Vagina (tissue), 2 donors: ENCODE results near the gene MTMR6. TPM values are rescaled to one million over a fixed set of nuclear protein-coding genes. Genes with fewer than 3 reads are reported as not detected.

Experiments
- DNase-seq, 2 donors: peaks; one replicate each; pipeline ENCODE4 v3.0.0-alpha.2; 2017; ENCODE audit errors: extremely low spot score in 2 of 2
- H3K27ac ChIP-seq: fragments of 200-600 bp; sonication (generic); one replicate; pipeline ENCODE4 v1.5.1; 2019
- H3K27me3 ChIP-seq: fragments of 200-600 bp; sonication (generic); one replicate; pipeline ENCODE4 v1.5.1; 2019
- H3K36me3 ChIP-seq, 2 donors: fragments of 200-600 bp; sonication (generic); one replicate each; pipeline ENCODE4 v1.5.1; 2017 to 2019
- H3K4me1 ChIP-seq: fragments of 200-600 bp; sonication (generic); one replicate; pipeline ENCODE4 v1.5.1; 2019
- H3K4me3 ChIP-seq, 2 donors: fragments of 200-600 bp; sonication (generic); 1 replicate in 1 of 2; 2 replicates in 1 of 2; pipeline ENCODE4 v1.5.1; 2016 to 2019
- H3K9me3 ChIP-seq: fragments of 200-600 bp; sonication (generic); one replicate; pipeline ENCODE4 v1.5.1; 2019
- CTCF ChIP-seq, 3 experiments: fragments of 450-650 bp in 2 of 3; fragments of 200-600 bp in 1 of 3; sonication (generic) in 1 of 3; IDR thresholded peaks; one replicate each; pipeline ENCODE4 v1.5.1; 2017 to 2019; ENCODE audit warnings: antibody characterized with exemption in 3 of 3, mild to moderate bottlenecking in 2 of 3, moderate library complexity in 2 of 3
- POLR2A ChIP-seq, 2 donors: fragments of 450-650 bp; IDR thresholded peaks; one replicate each; pipeline ENCODE4 v1.6.1; 2017; ENCODE audit warnings: antibody characterized with exemption in 2 of 2, mild to moderate bottlenecking in 2 of 2, moderate library complexity in 2 of 2
- POLR2AphosphoS5 ChIP-seq, 2 donors: sonication (generic); formaldehyde crosslinking; IDR thresholded peaks; one replicate each; pipeline ENCODE4 v1.9.0; 2017; ENCODE audit warnings: antibody characterized with exemption in 2 of 2, mild to moderate bottlenecking in 2 of 2, low read depth in 1 of 2; ENCODE audit not compliant: insufficient read depth in 1 of 2
- intact Hi-C: fragments of 100-400 bp; cut with DNase I; formaldehyde crosslinking; loops from one replicate; pipeline ENCODE4 v1.15.1; 2023
- total RNA-seq: library from RNA; depleted of rRNA; stranded (reverse); fragments of >200 nt; gene quantifications from one replicate; pipeline ENCODE4 v1.2.3, GENCODE V29; 2016

The MTMR6 gene
- total RNA-seq, 1 donor from 2014 or later, result 14.0 TPM

- intact Hi-C loops, result no loop called here
Measured at GRCh38 chr13:25249001-25249543, 38.2 kb downstream of the MTMR6 start.

GRCh38 chr13:25248071-25248470 lies 39.2 kb downstream of the MTMR6 start:
- intact Hi-C loops, result no loop called here
- H3K36me3 ChIP-seq, result peaks cover 0 to 10% of the 10 kb centered on the region in 2 donors
- H3K4me1 ChIP-seq, result no peaks in the 10 kb centered on the region
- no peaks in the 10 kb centered on the region for H3K9me3 ChIP-seq
- no peak overlapping the region for H3K27ac ChIP-seq
- no peak for DNase-seq
- TF ChIP-seq POLR2AphosphoS5 (IDR thresholded peaks at IDR 0.05; ENCODE audit: insufficient read depth in 1 of 2, low read depth in 1 of 2) (no peak), CTCF (IDR thresholded peaks at IDR 0.05) (no peak), POLR2A (IDR thresholded peaks at IDR 0.05) (no peak)
- no peak overlapping the region for H3K4me3 ChIP-seq
- no peaks in the 10 kb centered on the region for H3K27me3 ChIP-seq

More at GRCh38 chr13:25249001-25249543, 38.2 kb downstream of the MTMR6 start:
- no peak overlapping the region for H3K27ac ChIP-seq
- TF ChIP-seq CTCF (IDR thresholded peaks at IDR 0.05) (no peak), POLR2AphosphoS5 (IDR thresholded peaks at IDR 0.05; ENCODE audit: insufficient read depth in 1 of 2, low read depth in 1 of 2) (no peak), POLR2A (IDR thresholded peaks at IDR 0.05) (no peak)
- H3K4me3 ChIP-seq, result no peak overlapping the region
- no peaks in the 10 kb centered on the region for H3K4me1 ChIP-seq
- H3K9me3 ChIP-seq, result no peaks in the 10 kb centered on the region
- peaks cover 0 to 12% of the 10 kb centered on the region in 2 donors for H3K36me3 ChIP-seq
- no peak for DNase-seq
- no peaks in the 10 kb centered on the region for H3K27me3 ChIP-seq

- TF ChIP-seq CTCF (IDR thresholded peaks at IDR 0.05) (no peak), POLR2AphosphoS5 (IDR thresholded peaks at IDR 0.05; ENCODE audit: insufficient read depth in 1 of 2, low read depth in 1 of 2) (no peak), POLR2A (IDR thresholded peaks at IDR 0.05) (no peak)
- Histone ChIP-seq H3K4me3 (no peak overlapping the region), H3K27me3 (no peaks in the 10 kb centered on the region), H3K27ac (no peak overlapping the region), H3K9me3 (no peaks in the 10 kb centered on the region), H3K36me3 (peaks cover 0 to 8% of the 10 kb centered on the region in 2 donors), H3K4me1 (no peaks in the 10 kb centered on the region)
- no peak for DNase-seq
- intact Hi-C loops, result no loop called here
Measured at GRCh38 chr13:25247360-25247759, 39.9 kb downstream of the MTMR6 start.

- H3K27me3 ChIP-seq, result no peaks in the 10 kb centered on the region
- TF ChIP-seq CTCF (IDR thresholded peaks at IDR 0.05), result no peak
- TF ChIP-seq POLR2A (IDR thresholded peaks at IDR 0.05), result no peak
- TF ChIP-seq POLR2AphosphoS5 (IDR thresholded peaks at IDR 0.05; ENCODE audit: insufficient read depth in 1 of 2, low read depth in 1 of 2), result no peak
- intact Hi-C loops, result no loop called here
- no peak overlapping the region for H3K27ac ChIP-seq
- no peak for DNase-seq
- peaks cover 0 to 8% of the 10 kb centered on the region in 2 donors for H3K36me3 ChIP-seq
- H3K4me1 ChIP-seq, result no peaks in the 10 kb centered on the region
- H3K9me3 ChIP-seq, result no peaks in the 10 kb centered on the region
- H3K4me3 ChIP-seq, result no peak overlapping the region
Measured at GRCh38 chr13:25244123-25244522, 43.2 kb downstream of the MTMR6 start.

- Histone ChIP-seq H3K4me3 (no peak overlapping the region), H3K36me3 (peaks cover 0 to 8% of the 10 kb centered on the region in 2 donors), H3K27ac (no peak overlapping the region), H3K27me3 (no peaks in the 10 kb centered on the region), H3K4me1 (no peaks in the 10 kb centered on the region), H3K9me3 (no peaks in the 10 kb centered on the region)
- TF ChIP-seq CTCF (IDR thresholded peaks at IDR 0.05), result no peak
- no peak for TF ChIP-seq POLR2A (IDR thresholded peaks at IDR 0.05)
- no peak for TF ChIP-seq POLR2AphosphoS5 (IDR thresholded peaks at IDR 0.05; ENCODE audit: insufficient read depth in 1 of 2, low read depth in 1 of 2)
- DNase-seq, result no peak
- intact Hi-C loops, result no loop called here
Measured at GRCh38 chr13:25242956-25243355, 44.3 kb downstream of the MTMR6 start.
